Large intestine (tissue), 3 donors: ENCODE measurements around the gene ADAMTSL4. TPM values are rescaled to one million over a fixed set of nuclear protein-coding genes. Genes with fewer than 3 reads are reported as not detected.
A peak's percentile ranks its signal among the peaks of the same experiment; 100 is the strongest.
"Not testable (repeated sequence)": the region's sequence is repeated elsewhere in the genome, so short reads cannot be mapped to it uniquely, and the experiment has no call there.

Experiments used
- DNase-seq, 2 donors: peaks; one replicate each; pipeline versions ENCODE4 v3.0.0 to v3.0.0-alpha.2; 2013
- H3K27ac ChIP-seq: one replicate; pipeline ENCODE4 v1.5.1; 2013; ENCODE audit warnings: low read length
- H3K27me3 ChIP-seq: 2 replicates; pipeline ENCODE4 v1.6.1; 2013; ENCODE audit warnings: low read length; ENCODE audit not compliant: control insufficient read depth, insufficient read depth
- H3K36me3 ChIP-seq: 2 replicates; pipeline ENCODE4 v1.6.1; 2013; ENCODE audit warnings: low read length; ENCODE audit not compliant: control insufficient read depth, insufficient read depth
- H3K4me1 ChIP-seq: one replicate; pipeline ENCODE4 v1.6.1; 2013; ENCODE audit warnings: low read length; ENCODE audit not compliant: control insufficient read depth, insufficient read depth
- H3K4me3 ChIP-seq: one replicate; pipeline ENCODE4 v1.5.1; 2013; ENCODE audit warnings: low read length
- H3K9me3 ChIP-seq: one replicate; pipeline ENCODE4 v1.6.1; 2013; ENCODE audit warnings: mild to moderate bottlenecking, low read depth, low read length, moderate library complexity; ENCODE audit not compliant: control insufficient read depth
- WGBS: methylation state at CpG from one replicate; pipeline ENCODE4 v1.1.5; 2013; ENCODE audit warnings: low lambda C conversion rate; ENCODE audit not compliant: insufficient coverage; 5-methylcytosine and 5-hydroxymethylcytosine counted together
- polyA plus RNA-seq: library from polyadenylated mRNA; unstranded; fragments of 120-200 nt; gene quantifications from one replicate; pipeline ENCODE4 v1.2.1, GENCODE V29; 2013

The ADAMTSL4 gene
- polyA plus RNA-seq, 1 donor: 15.9 TPM

DNA sequence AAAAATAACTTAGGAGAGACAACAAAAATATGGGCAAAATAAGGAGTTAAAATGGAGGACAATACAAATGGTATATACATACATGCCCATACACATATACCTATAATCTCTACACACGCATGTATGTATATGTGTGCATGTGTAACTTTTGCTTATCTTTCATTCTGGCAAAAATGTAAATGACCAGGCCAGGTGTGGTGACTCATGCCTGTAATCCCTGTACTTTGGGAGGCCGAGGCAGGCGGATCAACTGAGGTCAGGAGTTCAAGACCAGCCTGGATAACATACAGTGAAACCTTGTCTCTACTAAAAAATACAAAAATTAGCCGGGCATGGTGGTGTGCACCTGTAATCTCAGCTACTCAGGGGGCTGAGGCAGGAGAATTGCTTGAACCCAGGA, 49.1 kb downstream of the ADAMTSL4 start:
- not testable (repeated sequence) for DNase-seq, H3K9me3 ChIP-seq, H3K36me3 ChIP-seq, H3K4me1 ChIP-seq, H3K27ac ChIP-seq, H3K27me3 ChIP-seq, H3K4me3 ChIP-seq
- WGBS: no CpG with 5 or more reads among the region's 4 CpGs

- Histone ChIP-seq H3K9me3 (no peaks in the 10 kb centered on the region), H3K27me3 (no peaks in the 10 kb centered on the region), H3K4me3 (no peak overlapping the region), H3K36me3 (peaks cover 2% of the 10 kb centered on the region), H3K4me1 (peaks cover 13% of the 10 kb centered on the region), H3K27ac (no peak overlapping the region)
- no peak for DNase-seq
Observed at GRCh38 chr1:150601540-150601939, 52.3 kb downstream of the ADAMTSL4 start.

DNA sequence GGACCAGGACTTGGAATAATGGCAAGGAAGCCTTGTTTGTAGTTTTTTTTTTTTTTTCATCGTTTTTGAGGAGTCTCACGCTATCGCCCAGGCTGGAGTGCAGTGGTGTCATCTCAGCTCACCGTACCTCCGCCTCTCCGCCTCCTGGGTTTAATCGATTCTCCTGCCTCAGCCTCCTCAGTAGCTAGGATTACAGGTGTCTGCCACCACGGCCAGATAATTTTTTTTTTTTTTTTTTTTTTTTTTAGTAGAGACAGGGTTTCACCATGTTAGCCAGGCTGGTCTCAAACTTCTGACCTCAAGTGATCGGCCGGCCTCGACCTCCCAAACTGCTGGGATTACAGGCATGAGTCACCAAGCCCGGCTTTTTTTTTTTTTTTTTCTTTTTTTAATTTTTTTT, 53.2 kb downstream of the ADAMTSL4 start:
- peaks cover 12% of the 10 kb centered on the region for H3K4me1 ChIP-seq
- 93% methylated on average over 7 of the region's 12 CpGs for WGBS
- DNase-seq: not testable (repeated sequence)

DNA sequence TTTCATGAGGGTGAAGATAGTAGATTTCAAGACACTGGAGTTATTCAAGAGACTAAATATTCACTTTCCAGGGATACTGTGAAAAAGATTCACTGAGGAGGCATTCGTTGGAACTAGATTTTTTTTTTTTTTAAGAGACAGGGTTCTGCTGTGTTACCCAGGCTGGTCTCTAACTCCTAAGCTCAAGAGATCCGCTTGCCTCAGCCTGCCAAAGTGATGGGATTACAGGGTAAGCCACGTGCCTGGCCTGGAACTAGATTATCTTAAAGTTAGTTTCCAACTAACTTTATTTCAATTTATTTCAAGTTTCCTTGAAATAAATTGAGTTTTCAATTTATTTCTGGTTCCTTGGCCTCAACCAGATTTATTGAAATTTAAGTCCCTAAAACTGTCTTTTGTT, 54.5 kb downstream of the ADAMTSL4 start:
- no CpG with 5 or more reads among the region's 3 CpGs for WGBS

More for the DNA sequence above, 53.2 kb downstream of the ADAMTSL4 start:
- not testable (repeated sequence) for H3K4me3 ChIP-seq, H3K36me3 ChIP-seq, H3K27ac ChIP-seq, H3K9me3 ChIP-seq, H3K27me3 ChIP-seq

GRCh38 chr1:150604226-150604588, 55.0 kb downstream of the ADAMTSL4 start:
- Histone ChIP-seq H3K36me3 (peaks cover 2% of the 10 kb centered on the region), H3K27me3 (no peaks in the 10 kb centered on the region), H3K4me3 (no peak overlapping the region), H3K27ac (peak overlapping the region; percentile 57), H3K4me1 (peaks cover 12% of the 10 kb centered on the region), H3K9me3 (no peaks in the 10 kb centered on the region)
- WGBS: no CpG with 5 or more reads among the region's 2 CpGs
- DNase-seq: no peak

More for the DNA sequence above, 54.5 kb downstream of the ADAMTSL4 start:
- Histone ChIP-seq H3K27me3 (no peaks in the 10 kb centered on the region), H3K9me3 (no peaks in the 10 kb centered on the region), H3K36me3 (peaks cover 2% of the 10 kb centered on the region), H3K27ac (peak overlapping the region; percentile 57), H3K4me1 (peaks cover 12% of the 10 kb centered on the region), H3K4me3 (no peak overlapping the region)
- DNase-seq: no peak

GRCh38 chr1:150605451-150605731, 56.2 kb downstream of the ADAMTSL4 start:
- no CpG with 5 or more reads among the region's 3 CpGs for WGBS
- H3K4me1 ChIP-seq: peaks cover 12% of the 10 kb centered on the region
- not testable (repeated sequence) for H3K4me3 ChIP-seq, DNase-seq, H3K36me3 ChIP-seq, H3K27ac ChIP-seq, H3K9me3 ChIP-seq, H3K27me3 ChIP-seq

- H3K27me3 ChIP-seq: no peaks in the 10 kb centered on the region
- H3K4me3 ChIP-seq: no peak overlapping the region
- no peaks in the 10 kb centered on the region for H3K36me3 ChIP-seq
- H3K9me3 ChIP-seq: no peaks in the 10 kb centered on the region
- peaks cover 17% of the 10 kb centered on the region for H3K4me1 ChIP-seq
- no CpG with 5 or more reads among the region's 7 CpGs for WGBS
- no peak overlapping the region for H3K27ac ChIP-seq
- DNase-seq: no peak
Observed at GRCh38 chr1:150606463-150607142, 57.4 kb downstream of the ADAMTSL4 start.

GRCh38 chr1:150609732-150610131, 60.5 kb downstream of the ADAMTSL4 start:
- no peak for DNase-seq
- Histone ChIP-seq H3K27ac (peak overlapping the region; percentile 18), H3K4me3 (no peak overlapping the region), H3K4me1 (peaks cover 25% of the 10 kb centered on the region), H3K36me3 (peaks cover 2% of the 10 kb centered on the region), H3K27me3 (no peaks in the 10 kb centered on the region), H3K9me3 (no peaks in the 10 kb centered on the region)
- 40% methylated on average over 1 of the region's 2 CpGs for WGBS

Other genes starting within 250 kb of the ADAMTSL4 start
- 105 TPM for gene PRPF3, start 227.9 kb upstream of the ADAMTSL4 start, polyA plus RNA-seq
- gene RPRD2, start 185.3 kb upstream of the ADAMTSL4 start, polyA plus RNA-seq: 33.2 TPM
- gene TARS2, start 62.0 kb upstream of the ADAMTSL4 start, polyA plus RNA-seq: 21.8 TPM
- gene ECM1, start 41.3 kb upstream of the ADAMTSL4 start, polyA plus RNA-seq: 4.6 TPM
- 0.31 TPM for gene FALEC, start 33.7 kb upstream of the ADAMTSL4 start, polyA plus RNA-seq
- gene MCL1, start 30.2 kb downstream of the ADAMTSL4 start, polyA plus RNA-seq: 225 TPM
- 135 TPM for gene ENSA, start 80.2 kb downstream of the ADAMTSL4 start, polyA plus RNA-seq
- 41.4 TPM for gene GOLPH3L, start 147.7 kb downstream of the ADAMTSL4 start, polyA plus RNA-seq
- gene HORMAD1, start 171.5 kb downstream of the ADAMTSL4 start, polyA plus RNA-seq: 0.21 TPM
- gene CTSS, start 216.4 kb downstream of the ADAMTSL4 start, polyA plus RNA-seq: 61.7 TPM